TTC549 (cell line): ENCODE results near the gene KIF2C.
"Not testable (repeated sequence)": the region's sequence is repeated elsewhere in the genome, so short reads cannot be mapped to it uniquely, and the experiment has no call there.

ENCODE experiments used
- FAIRE-seq: peaks from 2 replicates; lab custom pipeline; 2012; peaks lifted over from hg19 to GRCh38; lab: Jason Lieb, UNC

Gene KIF2C

GRCh38 chr1:44812822-44813543 is 73.3 kb downstream of the KIF2C start:
- FAIRE-seq = no peak

DNA sequence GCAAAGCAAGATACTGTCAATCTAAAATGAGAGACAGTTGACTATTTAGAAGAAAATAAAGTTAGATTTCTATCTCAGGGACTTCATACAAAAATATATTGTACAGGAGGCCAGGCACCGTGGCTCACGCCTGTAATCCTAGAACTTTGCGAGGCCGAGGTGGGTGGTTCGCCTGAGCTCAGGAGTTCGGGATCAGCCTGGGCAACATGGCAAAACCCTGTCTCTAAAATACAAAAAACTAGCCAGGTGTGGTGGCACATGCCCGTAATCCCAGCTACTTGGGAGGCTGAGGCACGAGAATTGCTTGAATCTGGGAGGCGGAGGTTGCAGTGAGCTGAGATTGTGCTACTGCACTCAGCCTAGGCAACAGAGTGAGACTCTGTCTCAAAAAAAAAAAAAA is 76.3 kb downstream of the KIF2C start:
- not testable (repeated sequence) for FAIRE-seq

- no peak for FAIRE-seq
Observed at GRCh38 chr1:44817307-44817706, 77.7 kb downstream of the KIF2C start.
